Lower leg skin (tissue), 4 donors: Measurements from ENCODE around the gene AK6. TPM values are rescaled to one million over a fixed set of nuclear protein-coding genes. Genes with fewer than 3 reads are reported as not detected.
"Not testable (repeated sequence)": the region's sequence is repeated elsewhere in the genome, so short reads cannot be mapped to it uniquely, and the experiment has no call there.

ENCODE experiments used
- DNase-seq, 2 donors: peaks; one replicate each; pipeline ENCODE4 v3.0.0-alpha.2; 2019; ENCODE audit warnings: low spot score in 2 of 2
- H3K4me3 ChIP-seq: fragments of 200-600 bp; sonication (generic); 2 replicates; pipeline ENCODE4 v1.5.1; 2017; ENCODE audit warnings: mild to moderate bottlenecking, low read depth; ENCODE audit not compliant: poor library complexity, severe bottlenecking
- CTCF ChIP-seq, 3 donors: fragments of 450-650 bp; IDR thresholded peaks; one replicate each; pipeline ENCODE4 v1.5.1; 2016; ENCODE audit warnings: antibody characterized with exemption in 3 of 3, mild to moderate bottlenecking in 3 of 3, moderate library complexity in 2 of 3
- POLR2A ChIP-seq, 2 donors: fragments of 450-650 bp; IDR thresholded peaks; one replicate each; pipeline ENCODE4 v1.6.1; 2016 to 2017; ENCODE audit warnings: antibody characterized with exemption in 2 of 2, mild to moderate bottlenecking in 1 of 2, moderate library complexity in 1 of 2
- WGBS, 2 donors: methylation state at CpG; one replicate each; pipeline ENCODE4 v1.1.5; 2018; 5-methylcytosine and 5-hydroxymethylcytosine counted together
- intact Hi-C: fragments of 100-400 bp; cut with DNase I; formaldehyde crosslinking; loops from one replicate; pipeline ENCODE4 v1.15.0; 2023; ENCODE audit warnings: low total_unique reads
- total RNA-seq, 4 donors: library from RNA; depleted of rRNA; stranded (reverse); fragments of >200 nt; gene quantifications; one replicate each; pipeline ENCODE4 v1.1.0, GENCODE V29; 2016

The AK6 gene
- total RNA-seq, 4 donors from 2014 or later = 10.5 to 19.1 (median 15.0) TPM

GRCh38 chr5:69350664-69351063, 18.7 kb downstream of the AK6 start:
- TF ChIP-seq CTCF (IDR thresholded peaks at IDR 0.05) (no peak), POLR2A (IDR thresholded peaks at IDR 0.05) (no peak)
- H3K4me3 ChIP-seq = no peak overlapping the region
- intact Hi-C loops = no loop called here
- no peak for DNase-seq

- intact Hi-C loops = no loop called here
- H3K4me3 ChIP-seq = no peak overlapping the region
- TF ChIP-seq CTCF (IDR thresholded peaks at IDR 0.05) (no peak), POLR2A (IDR thresholded peaks at IDR 0.05) (no peak)
- WGBS, 2 donors = 42 to 50% methylated on average over 1 of the region's 1 CpG
- DNase-seq = no peak
Measured at GRCh38 chr5:69343083-69343482, 26.2 kb downstream of the AK6 start.

DNA sequence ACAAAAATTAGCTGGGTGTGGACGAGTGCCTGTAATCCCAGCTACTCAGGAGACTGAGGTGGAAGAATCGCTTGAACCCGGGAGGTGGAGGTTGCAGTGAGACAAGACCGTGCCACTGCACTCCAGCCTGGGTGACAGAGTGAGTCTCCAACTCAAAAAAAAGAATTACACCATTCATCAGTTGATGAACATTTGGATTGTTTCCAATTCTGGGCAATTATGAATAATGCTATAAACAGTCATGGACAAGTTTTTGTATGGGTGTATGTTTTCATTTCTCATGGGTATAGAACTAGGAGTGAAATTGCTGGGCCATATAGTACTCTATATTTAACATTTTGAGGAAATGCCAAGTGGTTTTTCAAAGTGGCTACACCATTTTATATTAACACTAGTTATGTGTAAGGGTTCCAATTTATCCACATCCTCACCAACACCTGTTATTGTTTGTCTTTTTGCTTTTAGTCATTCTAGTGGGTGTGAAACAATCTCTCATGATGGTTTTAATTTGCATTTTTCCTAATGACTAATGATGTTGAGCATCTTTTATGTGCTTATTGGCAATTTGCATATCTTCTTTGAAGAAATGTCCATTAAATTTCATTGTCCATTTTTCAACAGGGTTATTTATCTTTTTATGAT, 27.7 kb downstream of the AK6 start:
- intact Hi-C loops = no loop called here
- no peak overlapping the region for H3K4me3 ChIP-seq
- DNase-seq = no peak
- TF ChIP-seq POLR2A (IDR thresholded peaks at IDR 0.05) = no peak
- no peak for TF ChIP-seq CTCF (IDR thresholded peaks at IDR 0.05)
- WGBS, 2 donors = 88 to 89% methylated on average over 4 of the region's 4 CpGs

- H3K4me3 ChIP-seq = no peak overlapping the region
- intact Hi-C loops = no loop called here
- no peak for TF ChIP-seq POLR2A (IDR thresholded peaks at IDR 0.05)
- no peak for TF ChIP-seq CTCF (IDR thresholded peaks at IDR 0.05)
- DNase-seq = no peak
- WGBS, 2 donors = 93 to 94% methylated on average over 7 of the region's 7 CpGs
Measured at GRCh38 chr5:69335341-69335935, 33.9 kb downstream of the AK6 start.

- TF ChIP-seq POLR2A (IDR thresholded peaks at IDR 0.05) (no peak), CTCF (IDR thresholded peaks at IDR 0.05) (peak in 1 of 3 donors; percentile 68)
- intact Hi-C loops = no loop called here
- no peak overlapping the region for H3K4me3 ChIP-seq
- WGBS, 2 donors = 9% methylated on average over 18 of the region's 18 CpGs
- peak; percentile 74 to 97 for DNase-seq
Measured at GRCh38 chr5:69334793-69335268, 34.5 kb downstream of the AK6 start.

- H3K4me3 ChIP-seq, DNase-seq, intact Hi-C loops: not testable (repeated sequence)
- WGBS, 2 donors = 94 to 95% methylated on average over 17 to 25 of the region's 25 CpGs
Measured at GRCh38 chr5:69333668-69334315, 35.5 kb downstream of the AK6 start.
